ENCODE results near the gene YIF1A.

DNA sequence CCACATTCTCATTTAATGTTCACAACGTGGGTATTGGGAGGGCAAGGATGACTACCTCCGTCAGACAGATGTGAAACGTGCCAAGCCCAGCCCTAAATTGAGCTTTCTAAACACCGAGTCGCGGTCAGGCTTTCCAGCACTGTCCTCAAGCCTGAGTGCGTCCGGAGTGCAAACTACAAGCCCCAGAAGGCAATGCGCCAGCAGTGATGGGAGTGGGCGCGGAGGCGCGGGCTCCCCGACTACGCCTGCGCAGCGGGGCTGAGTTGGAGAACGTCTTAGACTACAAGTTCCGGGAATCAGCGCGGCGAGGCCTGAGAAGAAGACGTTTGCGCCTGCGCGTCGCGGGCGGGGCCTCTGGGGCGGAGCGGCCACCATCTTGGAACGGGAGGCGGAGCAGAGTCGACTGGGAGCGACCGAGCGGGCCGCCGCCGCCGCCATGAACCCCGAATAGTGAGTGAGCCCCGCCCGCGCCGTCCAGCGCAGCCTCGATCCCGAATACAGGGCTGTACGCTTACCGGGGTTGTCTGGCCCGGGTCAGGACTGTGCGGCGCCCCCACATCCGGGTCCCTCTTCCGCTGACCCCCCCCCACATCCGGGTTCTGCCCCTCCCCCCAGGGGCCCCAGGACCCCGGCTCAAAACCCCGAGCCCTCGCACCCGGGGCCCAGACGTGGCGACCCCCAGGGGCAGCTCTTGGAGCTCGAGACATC lies 20.5 kb downstream of the YIF1A start, which contains the start of gene RAB1B:
- TF ChIP-seq, protein P1, sequence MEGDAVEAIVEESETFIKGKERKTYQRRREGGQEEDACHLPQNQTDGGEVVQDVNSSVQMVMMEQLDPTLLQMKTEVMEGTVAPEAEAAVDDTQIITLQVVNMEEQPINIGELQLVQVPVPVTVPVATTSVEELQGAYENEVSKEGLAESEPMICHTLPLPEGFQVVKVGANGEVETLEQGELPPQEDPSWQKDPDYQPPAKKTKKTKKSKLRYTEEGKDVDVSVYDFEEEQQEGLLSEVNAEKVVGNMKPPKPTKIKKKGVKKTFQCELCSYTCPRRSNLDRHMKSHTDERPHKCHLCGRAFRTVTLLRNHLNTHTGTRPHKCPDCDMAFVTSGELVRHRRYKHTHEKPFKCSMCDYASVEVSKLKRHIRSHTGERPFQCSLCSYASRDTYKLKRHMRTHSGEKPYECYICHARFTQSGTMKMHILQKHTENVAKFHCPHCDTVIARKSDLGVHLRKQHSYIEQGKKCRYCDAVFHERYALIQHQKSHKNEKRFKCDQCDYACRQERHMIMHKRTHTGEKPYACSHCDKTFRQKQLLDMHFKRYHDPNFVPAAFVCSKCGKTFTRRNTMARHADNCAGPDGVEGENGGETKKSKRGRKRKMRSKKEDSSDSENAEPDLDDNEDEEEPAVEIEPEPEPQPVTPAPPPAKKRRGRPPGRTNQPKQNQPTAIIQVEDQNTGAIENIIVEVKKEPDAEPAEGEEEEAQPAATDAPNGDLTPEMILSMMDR (IDR thresholded peaks at IDR 0.05), result no peak
- no peak for TF ChIP-seq ZFX (IDR thresholded peaks at IDR 0.05; ENCODE audit: borderline replicate concordance)
